HCT116 (cell line): ENCODE measurements around the gene FIBP. TPM values are rescaled to one million over a fixed set of nuclear protein-coding genes. Genes with fewer than 3 reads are reported as not detected.

Experiments
- ATAC-seq: fragments of 200-7000 bp; cut with Tn5 transposase; 2 replicates; pipeline ENCODE4 v1.9.1; 2020; ENCODE audit warnings: mild to moderate bottlenecking, moderate library complexity
- BruUV-seq: library from RNA; stranded (reverse); fragments of 400-500 nt; replicated peaks from 2 replicates; lab custom pipeline; 2021; lab: Mats Ljungman, UMichigan
- CTCF ChIA-PET: fragments of 300-600 bp; sonication (Branson Sonifier 250); formaldehyde crosslinking; loops from one replicate; lab custom pipeline; 2021; ENCODE audit warnings: antibody characterized with exemption; lab: Charles Lee
- POLR2A ChIA-PET: fragments of 300-600, 350-600 bp; sonication (Branson Sonifier 250); formaldehyde crosslinking; loops from one replicate; lab custom pipeline; 2021; ENCODE audit warnings: antibody characterized with exemption; lab: Charles Lee
- RAD21 ChIA-PET, 2 experiments: fragments of 300-600 bp; sonication (Branson Sonifier 250); formaldehyde crosslinking; loops; one replicate each; lab custom pipeline; 2023; ENCODE audit warnings: low total read pairs in 2 of 2; ENCODE audit not compliant: uncharacterized antibody in 2 of 2, unreplicated experiment in 2 of 2, low non-redundant PET in 1 of 2; lab: Charles Lee
- DNase-seq: peaks from one replicate; pipeline ENCODE4 v3.0.0-alpha.2; 2010; ENCODE audit warnings: low read depth, low spot score
- H2AFZ ChIP-seq: fragments of 200-600 bp; shearing (Covaris generic), sonication (generic); 2 replicates; pipeline ENCODE4 v1.6.1; 2017; ENCODE audit warnings: low read depth, mixed run types, mixed read lengths, antibody characterized with exemption, low read length; ENCODE audit not compliant: poor library complexity, severe bottlenecking
- H3K27ac ChIP-seq: 2 replicates; pipeline ENCODE4 v1.5.1; 2012; ENCODE audit warnings: low read depth, low read length
- H3K27me3 ChIP-seq: fragments of 200-600 bp; sonication (generic); 2 replicates; pipeline ENCODE4 v1.6.1; 2016; ENCODE audit warnings: mixed run types, low read length, mixed read lengths; ENCODE audit not compliant: insufficient read depth
- H3K36me3 ChIP-seq, 2 experiments: fragments of 200-500 bp in 1 of 2; fragments of 200-600 bp in 1 of 2; sonication (Bioruptor generic) in 1 of 2; sonication (generic) in 1 of 2; 2 replicates each; pipeline versions ENCODE4 v1.5.1 to v1.6.1; 2014 to 2016; ENCODE audit warnings: low read length in 2 of 2, inconsistent platforms in 1 of 2, mixed read lengths in 1 of 2, mixed run types in 1 of 2; ENCODE audit not compliant: insufficient read depth in 2 of 2, control insufficient read depth in 1 of 2
- H3K4me1 ChIP-seq, 2 experiments: fragments of 200-600 bp in 1 of 2; sonication (generic) in 1 of 2; 2 replicates each; pipeline versions ENCODE4 v1.5.1 to v1.6.1; 2012 to 2017; ENCODE audit warnings: low read length in 2 of 2, inconsistent platforms in 1 of 2, mild to moderate bottlenecking in 1 of 2, mixed read lengths in 1 of 2, mixed run types in 1 of 2, moderate library complexity in 1 of 2; ENCODE audit not compliant: insufficient read depth in 2 of 2, control insufficient read depth in 1 of 2
- H3K4me2 ChIP-seq: fragments of 200-600 bp; sonication (generic); 2 replicates; pipeline ENCODE4 v1.6.1; 2017; ENCODE audit warnings: mixed run types, low read length, mixed read lengths
- H3K4me3 ChIP-seq, 2 experiments: fragments of 200-600 bp in 1 of 2; sonication (generic) in 1 of 2; replicated peaks in 1 of 2; 2 replicates each; pipeline ENCODE4 v1.5.1; 2011 to 2016; ENCODE audit warnings: low read length in 2 of 2, control low read depth in 1 of 2, low read depth in 1 of 2, mild to moderate bottlenecking in 1 of 2, mixed read lengths in 1 of 2, mixed run types in 1 of 2
- H3K79me2 ChIP-seq: fragments of 200-600 bp; sonication (generic); 2 replicates; pipeline ENCODE4 v1.6.1; 2017; ENCODE audit warnings: mild to moderate bottlenecking, mixed run types, low read length, moderate library complexity, mixed read lengths; ENCODE audit not compliant: insufficient read depth
- H3K9ac ChIP-seq: fragments of 200-600 bp; sonication (generic); 2 replicates; pipeline ENCODE4 v1.6.1; 2016; ENCODE audit warnings: low read length, mixed read lengths
- H3K9me2 ChIP-seq: fragments of 200-600 bp; sonication (generic), shearing (Covaris generic); 2 replicates; pipeline ENCODE4 v1.6.1; 2017; ENCODE audit warnings: mixed run types, mild to moderate bottlenecking, moderate library complexity; ENCODE audit not compliant: insufficient read depth
- H3K9me3 ChIP-seq, 2 experiments: fragments of 200-500 bp in 1 of 2; fragments of 200-600 bp in 1 of 2; sonication (Bioruptor generic) in 1 of 2; sonication (generic) in 1 of 2; 2 replicates each; pipeline ENCODE4 v1.6.1; 2014 to 2017; ENCODE audit warnings: low read length in 2 of 2, mixed read lengths in 2 of 2, inconsistent platforms in 1 of 2, low read depth in 1 of 2, mild to moderate bottlenecking in 1 of 2, mixed run types in 1 of 2, moderate library complexity in 1 of 2; ENCODE audit not compliant: control insufficient read depth in 1 of 2, insufficient read depth in 1 of 2
- H4K20me1 ChIP-seq: fragments of 200-600 bp; sonication (generic), shearing (Covaris generic); 2 replicates; pipeline ENCODE4 v1.6.1; 2017; ENCODE audit warnings: mixed run types, mild to moderate bottlenecking, moderate library complexity; ENCODE audit not compliant: insufficient read depth
- ZFX ChIP-seq: fragments of 450-650 bp; IDR thresholded peaks from 2 replicates; pipeline ENCODE4 v1.6.1; 2017
- intact Hi-C: fragments of 100-400 bp; cut with micrococcal nuclease; formaldehyde crosslinking; loops from 2 replicates; pipeline ENCODE4 v1.10.0; 2022
- total RNA-seq: library from RNA; stranded (reverse); gene quantifications from one replicate; pipeline ENCODE4 v1.2.1, GENCODE V29; 2021; ENCODE audit not compliant: unreplicated experiment
- TF ChIP-seq, protein P1 (sequence below): IDR thresholded peaks from 2 replicates; pipeline ENCODE4 v1.6.1; 2012; ENCODE audit warnings: low read depth

Gene FIBP
- total RNA-seq, 1 experiment from 2014 or later = 96.0 TPM

DNA sequence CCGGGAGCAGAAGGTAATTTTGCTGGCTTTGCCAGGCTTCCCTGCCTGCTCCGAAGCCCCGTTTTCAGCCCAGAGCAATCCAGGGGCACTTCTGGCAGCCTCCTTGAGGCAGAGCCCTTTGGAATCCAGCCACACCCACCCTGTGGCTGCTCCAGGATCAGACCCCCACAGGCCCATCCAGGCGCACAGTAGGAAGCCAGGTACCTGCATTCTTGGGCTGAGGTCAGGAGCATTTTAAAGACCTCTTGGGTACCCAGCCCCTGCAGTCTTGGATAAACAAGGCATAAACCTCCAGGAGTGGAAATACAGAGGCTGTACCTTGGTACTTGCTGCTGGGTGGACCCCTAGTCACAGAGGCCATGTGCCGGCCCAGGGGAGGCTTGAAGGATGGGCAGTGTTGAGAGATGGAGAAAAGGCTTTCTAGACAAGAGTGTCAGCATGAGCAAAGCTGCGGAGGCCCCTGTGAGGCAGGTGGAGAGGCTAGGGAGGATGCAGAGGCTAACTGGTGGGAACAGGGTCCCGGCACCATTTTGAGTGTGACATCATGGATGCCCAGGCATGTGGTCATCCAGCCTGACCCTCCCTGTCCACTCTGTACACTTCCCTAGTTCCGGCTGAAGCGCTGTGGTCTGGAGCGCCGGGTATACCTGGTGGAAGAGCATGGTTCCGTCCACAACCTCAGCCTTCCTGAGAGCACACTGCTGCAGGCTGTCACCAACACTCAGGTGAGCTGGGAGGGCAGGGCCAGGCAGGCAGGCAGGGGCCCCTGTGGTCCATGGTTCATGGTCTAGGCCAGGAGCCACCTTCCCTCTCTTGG lies 24.2 kb downstream of the FIBP start:
- Histone ChIP-seq H3K4me1 (peaks cover 10 to 22% of the 10 kb centered on the region in 2 experiments), H3K79me2 (peaks cover 22% of the 10 kb centered on the region), H3K4me2 (no peak overlapping the region), H3K27me3 (no peaks in the 10 kb centered on the region), H3K4me3 (no peak overlapping the region), H3K9me2 (no peaks in the 10 kb centered on the region), H3K36me3 (peaks cover 7 to 18% of the 10 kb centered on the region in 2 experiments; a peak in 3 of 4 replicates), H3K9me3 (no peaks in the 10 kb centered on the region), H3K27ac (no peak overlapping the region), H4K20me1 (no peaks in the 10 kb centered on the region), H2AFZ (no peak overlapping the region), H3K9ac (no peak overlapping the region)
- no peak for ATAC-seq
- DNase-seq = no peak
- ChIA-PET POLR2A (no interaction called here), CTCF (no interaction called here), RAD21 (interaction anchor here in 1 of 2 experiments (0.6 kb wide), 1 partner anchor 272 kb away, joined by 3 read pairs; no protein-coding TSS in a partner anchor)
- TF ChIP-seq, protein P1, sequence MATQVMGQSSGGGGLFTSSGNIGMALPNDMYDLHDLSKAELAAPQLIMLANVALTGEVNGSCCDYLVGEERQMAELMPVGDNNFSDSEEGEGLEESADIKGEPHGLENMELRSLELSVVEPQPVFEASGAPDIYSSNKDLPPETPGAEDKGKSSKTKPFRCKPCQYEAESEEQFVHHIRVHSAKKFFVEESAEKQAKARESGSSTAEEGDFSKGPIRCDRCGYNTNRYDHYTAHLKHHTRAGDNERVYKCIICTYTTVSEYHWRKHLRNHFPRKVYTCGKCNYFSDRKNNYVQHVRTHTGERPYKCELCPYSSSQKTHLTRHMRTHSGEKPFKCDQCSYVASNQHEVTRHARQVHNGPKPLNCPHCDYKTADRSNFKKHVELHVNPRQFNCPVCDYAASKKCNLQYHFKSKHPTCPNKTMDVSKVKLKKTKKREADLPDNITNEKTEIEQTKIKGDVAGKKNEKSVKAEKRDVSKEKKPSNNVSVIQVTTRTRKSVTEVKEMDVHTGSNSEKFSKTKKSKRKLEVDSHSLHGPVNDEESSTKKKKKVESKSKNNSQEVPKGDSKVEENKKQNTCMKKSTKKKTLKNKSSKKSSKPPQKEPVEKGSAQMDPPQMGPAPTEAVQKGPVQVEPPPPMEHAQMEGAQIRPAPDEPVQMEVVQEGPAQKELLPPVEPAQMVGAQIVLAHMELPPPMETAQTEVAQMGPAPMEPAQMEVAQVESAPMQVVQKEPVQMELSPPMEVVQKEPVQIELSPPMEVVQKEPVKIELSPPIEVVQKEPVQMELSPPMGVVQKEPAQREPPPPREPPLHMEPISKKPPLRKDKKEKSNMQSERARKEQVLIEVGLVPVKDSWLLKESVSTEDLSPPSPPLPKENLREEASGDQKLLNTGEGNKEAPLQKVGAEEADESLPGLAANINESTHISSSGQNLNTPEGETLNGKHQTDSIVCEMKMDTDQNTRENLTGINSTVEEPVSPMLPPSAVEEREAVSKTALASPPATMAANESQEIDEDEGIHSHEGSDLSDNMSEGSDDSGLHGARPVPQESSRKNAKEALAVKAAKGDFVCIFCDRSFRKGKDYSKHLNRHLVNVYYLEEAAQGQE = no peak
- TF ChIP-seq ZFX = no peak
- intact Hi-C loops = no loop called here
- no TSS peak for BruUV-seq
